SU-DHL-6 (cell line): ENCODE measurements around the gene GEMIN2.
"Not testable (repeated sequence)": the region's sequence is repeated elsewhere in the genome, so short reads cannot be mapped to it uniquely, and the experiment has no call there.

Experiments used
- H2AFZ ChIP-seq: fragments of 200-600 bp; sonication (generic); 2 replicates; pipeline ENCODE4 v1.6.1; 2014; ENCODE audit warnings: low read depth, mild to moderate bottlenecking, moderate library complexity, mixed read lengths, antibody characterized with exemption, low read length; ENCODE audit not compliant: severe bottlenecking
- H3F3A ChIP-seq: fragments of 200-600 bp; shearing (Covaris generic); 2 replicates; pipeline ENCODE4 v1.6.0; 2016; ENCODE audit warnings: antibody characterized with exemption, mild to moderate bottlenecking; ENCODE audit not compliant: insufficient read depth
- H3K27ac ChIP-seq: fragments of 200-600 bp; sonication (generic); 2 replicates; pipeline ENCODE4 v1.5.1; 2016; ENCODE audit warnings: low read depth, mild to moderate bottlenecking, low read length, moderate library complexity, mixed read lengths
- H3K27me3 ChIP-seq: fragments of 200-600 bp; sonication (generic), shearing (Covaris generic); 2 replicates; pipeline ENCODE4 v1.6.0; 2014; ENCODE audit warnings: mild to moderate bottlenecking, low read length
- H3K36me3 ChIP-seq: fragments of 200-600 bp; sonication (generic); 2 replicates; pipeline ENCODE4 v1.6.1; 2014; ENCODE audit warnings: mild to moderate bottlenecking, low read length, mixed read lengths
- H3K4me2 ChIP-seq: fragments of 300-600, 200-600 bp; shearing (Covaris generic), sonication (generic); 2 replicates; pipeline ENCODE4 v1.6.0; 2014; ENCODE audit warnings: low read length, low read depth, mild to moderate bottlenecking; ENCODE audit not compliant: poor library complexity, severe bottlenecking
- H3K4me3 ChIP-seq: fragments of 200-600 bp; sonication (generic); 2 replicates; pipeline ENCODE4 v1.5.1; 2014; ENCODE audit warnings: antibody characterized with exemption, low read length, mild to moderate bottlenecking, mixed read lengths; ENCODE audit not compliant: insufficient read depth, poor library complexity, severe bottlenecking
- H3K79me2 ChIP-seq: fragments of 200-600 bp; sonication (generic); 2 replicates; pipeline ENCODE4 v1.6.1; 2014; ENCODE audit warnings: mild to moderate bottlenecking, low read length, moderate library complexity; ENCODE audit not compliant: insufficient read depth
- H3K9ac ChIP-seq: fragments of 200-600 bp; sonication (generic); 2 replicates; pipeline ENCODE4 v1.7.0; 2014; ENCODE audit warnings: mild to moderate bottlenecking, low read length
- H3K9me2 ChIP-seq: fragments of 200-600 bp; sonication (generic); replicated peaks from 2 replicates; pipeline ENCODE4 v1.6.1; 2014; ENCODE audit warnings: low read length; ENCODE audit not compliant: insufficient read depth
- H3K9me3 ChIP-seq: fragments of 200-600 bp; sonication (generic); 2 replicates; pipeline ENCODE4 v1.6.1; 2014; ENCODE audit warnings: low read length, mixed read lengths; ENCODE audit not compliant: insufficient read depth
- H4K20me1 ChIP-seq: fragments of 200-600 bp; sonication (generic); 2 replicates; pipeline ENCODE4 v1.6.1; 2014; ENCODE audit warnings: low read depth, mild to moderate bottlenecking, antibody characterized with exemption, low read length, moderate library complexity, mixed read lengths
- CTCF ChIP-seq: fragments of 200-600 bp; sonication (generic); IDR thresholded peaks from one replicate; pipeline ENCODE4 v1.5.1; 2017; ENCODE audit warnings: antibody characterized with exemption, mild to moderate bottlenecking, low read length, moderate library complexity; ENCODE audit not compliant: insufficient read depth, poor library complexity, severe bottlenecking
- EZH2phosphoT487 ChIP-seq: fragments of 200-600 bp; sonication (generic), shearing (Covaris generic); conservative IDR thresholded peaks from 2 replicates; pipeline ENCODE4 v1.6.1; 2018; ENCODE audit warnings: mild to moderate bottlenecking, antibody characterized with exemption, low read length, moderate library complexity, mixed read lengths

GEMIN2 gene

GRCh38 chr14:39182770-39183684, 68.9 kb downstream of the GEMIN2 start:
- TF ChIP-seq EZH2phosphoT487, result no peak
- no peak for TF ChIP-seq CTCF

GRCh38 chr14:39183685-39184003, 69.5 kb downstream of the GEMIN2 start:
- H3K9me2 ChIP-seq, H3K27me3 ChIP-seq, H3K27ac ChIP-seq, H2AFZ ChIP-seq, H3K9me3 ChIP-seq, H3K4me2 ChIP-seq, H3K4me3 ChIP-seq, H3K9ac ChIP-seq: not testable (repeated sequence)
- Histone ChIP-seq H3F3A (peaks cover 87% of the 10 kb centered on the region), H3K79me2 (peaks cover 11% of the 10 kb centered on the region), H3K36me3 (peaks cover 52% of the 10 kb centered on the region), H4K20me1 (peaks cover 26% of the 10 kb centered on the region)

More at GRCh38 chr14:39182770-39183684, 68.9 kb downstream of the GEMIN2 start:
- no peaks in the 10 kb centered on the region for H3K9me2 ChIP-seq
- no peak overlapping the region for H3K9ac ChIP-seq
- no peak overlapping the region for H3K27ac ChIP-seq
- no peaks in the 10 kb centered on the region for H3K9me3 ChIP-seq
- peaks cover 58% of the 10 kb centered on the region for H3K36me3 ChIP-seq
- H3K27me3 ChIP-seq, result no peaks in the 10 kb centered on the region
- H3K4me2 ChIP-seq, result no peak overlapping the region
- peaks cover 27% of the 10 kb centered on the region for H4K20me1 ChIP-seq
- H3K79me2 ChIP-seq, result peaks cover 13% of the 10 kb centered on the region
- H3K4me3 ChIP-seq, result no peak overlapping the region
- no peak overlapping the region for H2AFZ ChIP-seq
- peaks cover 83% of the 10 kb centered on the region for H3F3A ChIP-seq

GRCh38 chr14:39184628-39185255, 70.6 kb downstream of the GEMIN2 start:
- H3K36me3 ChIP-seq, result peaks cover 43% of the 10 kb centered on the region
- no peak overlapping the region for H3K9ac ChIP-seq
- no peaks in the 10 kb centered on the region for H3K9me2 ChIP-seq
- H3K79me2 ChIP-seq, result peaks cover 5% of the 10 kb centered on the region
- TF ChIP-seq EZH2phosphoT487 (no peak), CTCF (no peak)
- peaks cover 19% of the 10 kb centered on the region for H4K20me1 ChIP-seq
- no peaks in the 10 kb centered on the region for H3K9me3 ChIP-seq
- H2AFZ ChIP-seq, result no peak overlapping the region
- peaks cover 80% of the 10 kb centered on the region for H3F3A ChIP-seq
- H3K27me3 ChIP-seq, result no peaks in the 10 kb centered on the region
- H3K4me3 ChIP-seq, result no peak overlapping the region
- no peak overlapping the region for H3K4me2 ChIP-seq
- no peak overlapping the region for H3K27ac ChIP-seq
